HG02763 (cell line): ENCODE results near the gene EEF1AKMT1.
"Not testable (repeated sequence)": the region's sequence is repeated elsewhere in the genome, so short reads cannot be mapped to it uniquely, and the experiment has no call there.

Experiments used
- ATAC-seq: cut with Tn5 transposase; IDR thresholded peaks from one replicate; pipeline ENCODE4 v1.9.1; 2021; ENCODE audit warnings: mild to moderate bottlenecking, moderate library complexity; ENCODE audit not compliant: unreplicated experiment

The EEF1AKMT1 gene

DNA sequence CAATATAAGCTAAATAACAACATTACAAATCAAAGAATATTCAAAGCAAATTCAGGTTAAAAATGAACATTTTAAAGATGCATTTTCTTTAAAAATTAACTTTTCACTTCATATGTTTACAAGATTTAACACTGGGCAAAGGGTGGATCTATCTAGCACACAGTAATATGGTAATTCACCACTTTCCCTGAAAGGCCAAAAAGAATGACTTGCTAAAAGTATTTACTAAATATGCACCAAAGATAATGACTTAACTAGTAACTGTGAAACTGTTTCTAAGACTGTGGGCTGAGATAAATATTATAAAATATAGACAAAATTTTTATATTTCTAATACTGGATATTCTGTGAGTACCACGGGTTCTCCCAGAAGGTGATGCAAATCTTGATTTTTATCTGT, 4.5 kb upstream of the EEF1AKMT1 start:
- no peak for ATAC-seq

- no peak for ATAC-seq
These were observed 3.0 kb upstream of the EEF1AKMT1 start for GRCh38 chr13:20776751-20777150.

GRCh38 chr13:20775961-20776360, 2.2 kb upstream of the EEF1AKMT1 start:
- no peak for ATAC-seq

DNA sequence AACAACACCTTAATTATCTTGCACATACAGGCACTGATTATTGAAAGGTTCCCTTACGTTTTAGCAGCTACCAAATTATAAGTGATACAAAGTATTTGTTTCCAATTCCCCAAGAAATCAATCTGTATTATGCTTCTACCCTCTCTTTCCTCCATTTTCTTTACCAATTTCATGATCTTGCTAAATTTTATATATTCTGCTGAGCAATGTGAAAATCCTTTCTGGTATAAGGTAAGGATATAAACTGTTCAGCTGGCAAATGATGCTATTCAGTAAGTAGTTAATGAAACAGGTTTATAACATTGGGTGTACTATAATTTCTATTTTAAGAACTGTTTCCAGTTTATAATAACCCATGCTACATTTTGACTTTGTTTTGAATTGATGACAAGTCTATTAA, 985 bp upstream of the EEF1AKMT1 start:
- no peak for ATAC-seq

DNA sequence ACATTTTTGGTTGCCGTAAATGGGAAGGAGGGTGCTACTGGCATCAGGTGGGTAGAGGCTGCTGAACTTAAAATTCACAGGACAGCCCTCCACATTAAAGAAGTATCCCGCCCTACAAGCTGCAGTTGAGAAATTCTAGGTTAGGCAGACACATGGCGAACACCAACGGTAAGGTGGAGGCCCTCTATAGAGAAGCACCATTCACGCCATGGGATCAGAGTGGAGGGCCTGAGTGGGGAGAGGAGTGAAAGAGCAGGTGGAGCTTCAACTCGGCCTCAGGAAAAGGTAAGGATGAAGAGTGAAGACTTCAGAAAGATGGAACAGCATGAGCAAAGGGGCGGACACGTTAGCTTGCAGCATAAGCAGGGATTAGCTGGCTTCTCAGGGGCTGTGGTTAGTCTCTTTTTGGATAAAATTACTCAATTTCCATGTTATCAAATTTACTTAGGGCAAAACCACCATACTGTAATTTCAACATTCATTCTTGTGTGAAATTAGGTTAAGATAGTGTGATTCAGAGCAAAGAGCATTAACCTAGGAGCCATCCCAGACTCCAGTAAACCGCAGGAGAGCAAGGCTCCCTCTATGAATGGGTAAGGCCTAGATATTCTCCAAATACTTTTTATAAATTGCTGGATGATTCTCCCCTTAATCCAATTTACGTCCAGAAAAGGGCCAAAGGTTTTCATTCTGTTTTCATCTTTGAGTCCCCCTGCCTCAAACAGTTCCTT, 1.2 kb downstream of the EEF1AKMT1 start:
- ATAC-seq, result no peak

DNA sequence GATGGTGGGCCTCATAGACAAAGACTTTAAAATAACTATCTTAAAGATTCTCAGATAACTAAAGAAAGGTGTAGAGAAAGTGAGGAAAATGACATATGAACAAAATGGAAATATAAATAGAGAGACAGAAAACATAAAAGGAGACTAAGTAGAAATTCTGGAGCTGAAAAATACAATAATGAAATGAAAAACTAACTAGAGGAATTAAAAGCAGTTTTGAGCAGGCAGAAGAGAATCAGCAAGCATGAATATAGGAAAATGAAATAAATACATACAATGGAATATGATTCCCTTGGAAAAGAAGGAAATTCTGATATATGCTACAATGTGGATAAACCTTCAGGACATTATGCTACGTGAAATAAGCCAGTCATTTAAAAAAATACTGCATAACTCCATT, 3.9 kb downstream of the EEF1AKMT1 start:
- ATAC-seq, result no peak

DNA sequence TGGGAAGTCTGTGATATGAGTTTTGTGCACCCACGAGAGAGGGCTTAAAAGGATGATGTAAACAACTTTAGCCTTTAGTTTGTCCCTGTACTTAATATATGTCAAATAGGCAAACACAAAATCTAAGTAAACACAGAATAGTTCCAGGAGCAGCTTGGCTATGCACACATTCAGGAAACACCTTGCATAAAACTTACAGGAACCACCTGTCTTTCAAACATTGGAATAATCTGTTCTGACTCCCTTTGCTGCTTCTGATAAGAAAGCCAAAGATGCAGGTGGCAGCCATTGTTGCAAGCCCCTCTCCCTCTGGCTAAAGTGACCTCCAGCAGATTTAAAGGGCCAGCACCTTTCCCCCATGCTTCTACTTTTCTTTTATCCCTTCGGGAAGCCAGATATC, 4.7 kb downstream of the EEF1AKMT1 start:
- no peak for ATAC-seq

DNA sequence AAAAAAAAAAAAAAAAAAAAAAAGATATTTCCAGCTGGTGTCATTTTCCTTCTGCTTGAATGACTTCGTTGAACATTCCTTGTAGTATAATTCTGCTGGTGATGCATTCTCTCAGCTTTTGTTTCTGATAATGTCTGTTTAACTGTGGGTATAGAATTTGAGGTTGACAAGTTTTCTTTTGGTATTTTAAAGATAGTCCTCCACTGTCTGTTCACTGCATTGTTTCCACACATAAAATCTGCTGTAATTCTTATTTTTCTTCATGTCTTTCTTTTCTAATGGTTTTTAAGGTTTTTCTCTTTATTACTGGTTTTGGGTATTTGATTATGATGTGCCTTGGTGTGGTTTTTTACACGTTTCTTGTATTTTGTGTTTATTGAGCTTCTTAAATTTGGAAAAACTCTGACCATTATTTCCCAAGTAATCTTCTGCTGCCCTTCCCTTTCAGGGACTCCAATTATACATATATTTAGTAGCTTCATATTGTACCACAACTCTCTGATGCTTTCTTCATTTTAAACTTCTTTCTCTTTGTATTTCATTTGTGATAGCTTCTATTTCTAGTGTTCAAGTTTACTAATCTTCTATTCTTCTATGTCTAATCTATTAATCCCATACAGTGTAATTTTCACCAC, 6.3 kb downstream of the EEF1AKMT1 start:
- ATAC-seq, result no peak

DNA sequence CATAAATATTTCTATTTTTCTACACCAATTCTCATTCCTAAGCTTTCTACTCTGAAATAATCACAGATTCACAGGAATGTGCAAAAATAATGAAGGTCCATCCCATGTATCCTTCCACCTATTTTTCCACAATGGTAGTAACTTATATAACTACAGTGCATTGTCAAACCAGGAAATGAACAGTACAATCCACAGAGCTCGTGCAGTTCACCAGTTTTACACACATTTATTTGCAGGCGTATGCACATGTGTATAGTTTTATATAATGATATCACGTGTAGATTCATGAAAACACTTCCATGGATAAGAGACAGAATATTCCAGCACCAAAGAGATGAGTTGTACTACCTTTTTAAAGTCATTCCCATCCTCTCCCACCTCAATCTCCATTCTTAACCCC, 12.9 kb downstream of the EEF1AKMT1 start:
- ATAC-seq, result no peak

- no peak for ATAC-seq
These were observed 19.8 kb downstream of the EEF1AKMT1 start for GRCh38 chr13:20754009-20754408.

DNA sequence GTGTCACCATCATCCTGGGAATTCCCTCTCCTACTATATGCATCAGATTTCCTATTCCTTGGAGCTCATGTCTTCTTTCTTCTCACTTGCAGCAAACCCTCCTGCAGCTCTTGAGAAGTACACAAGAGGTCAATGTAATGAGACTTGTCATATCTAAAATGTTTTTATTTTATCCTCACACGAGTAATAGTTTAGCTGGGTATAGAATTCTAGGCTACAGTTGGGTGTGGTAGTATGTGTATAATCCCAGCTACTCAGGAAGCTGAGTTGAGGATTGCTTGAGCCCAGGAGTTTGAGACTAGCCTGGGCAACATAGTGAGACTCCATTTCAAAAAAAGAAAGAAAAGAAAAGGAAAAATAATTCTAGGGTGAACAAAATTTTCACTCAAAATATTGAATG, 24.4 kb downstream of the EEF1AKMT1 start:
- ATAC-seq, result no peak

GRCh38 chr13:20743830-20744404, 29.8 kb downstream of the EEF1AKMT1 start:
- ATAC-seq, result not testable (repeated sequence)

- no peak for ATAC-seq
These were observed 33.7 kb downstream of the EEF1AKMT1 start for GRCh38 chr13:20740021-20740420.

DNA sequence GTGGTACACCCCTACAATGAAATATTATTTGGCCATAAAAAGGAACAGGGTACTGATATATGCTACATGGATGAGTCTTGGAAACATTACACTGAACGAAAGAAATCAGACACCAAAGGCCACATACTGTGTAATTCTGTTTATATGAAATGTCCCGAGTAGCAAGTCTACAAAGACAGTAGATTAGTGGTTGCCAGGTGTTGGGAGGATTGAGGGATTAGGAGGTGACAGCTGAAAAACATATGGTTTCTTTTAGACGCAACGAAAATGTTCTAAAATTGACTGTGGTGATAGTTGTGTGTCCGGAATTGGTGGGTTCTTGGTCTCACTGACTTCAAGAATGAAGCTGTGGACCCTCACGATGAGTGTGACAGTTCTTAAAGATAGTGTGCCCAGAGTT, 35.1 kb downstream of the EEF1AKMT1 start:
- ATAC-seq, result no peak

GRCh38 chr13:20729633-20730585, 43.9 kb downstream of the EEF1AKMT1 start:
- no peak for ATAC-seq

DNA sequence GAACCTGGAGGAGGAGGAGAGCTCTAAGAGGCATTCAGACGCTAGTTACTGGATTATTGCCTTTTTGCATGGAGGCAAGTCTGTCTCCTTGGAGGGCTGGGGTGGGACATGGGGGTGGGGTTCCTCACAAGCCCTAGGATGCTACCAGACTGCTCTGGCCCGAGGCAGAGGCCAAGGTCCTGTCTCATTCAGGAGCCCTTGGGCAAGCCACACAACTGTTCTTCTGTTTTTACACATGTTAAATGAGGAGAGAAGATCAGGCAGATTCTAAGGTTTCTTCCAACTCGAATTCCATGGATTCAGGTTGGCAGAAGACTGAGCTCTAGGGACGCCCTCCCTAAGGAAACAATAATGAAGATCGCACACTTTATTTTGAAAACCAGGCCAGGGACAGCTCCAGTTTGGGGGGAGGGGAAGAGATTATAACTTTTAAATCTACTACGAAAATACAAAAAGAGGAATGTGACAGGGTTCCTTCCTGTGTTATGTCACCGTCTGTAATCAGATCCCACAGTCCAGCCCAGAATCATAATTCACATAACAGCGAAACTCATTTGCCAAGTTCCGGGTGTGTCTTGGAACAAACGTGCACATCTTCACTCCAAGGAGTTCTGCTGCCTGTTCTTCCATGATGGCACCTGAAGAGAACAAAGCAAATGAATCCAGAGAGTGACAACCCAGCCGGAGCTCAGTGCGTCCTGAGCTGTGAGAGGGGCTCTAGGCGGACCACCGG, 45.0 kb downstream of the EEF1AKMT1 start:
- ATAC-seq, result no peak

DNA sequence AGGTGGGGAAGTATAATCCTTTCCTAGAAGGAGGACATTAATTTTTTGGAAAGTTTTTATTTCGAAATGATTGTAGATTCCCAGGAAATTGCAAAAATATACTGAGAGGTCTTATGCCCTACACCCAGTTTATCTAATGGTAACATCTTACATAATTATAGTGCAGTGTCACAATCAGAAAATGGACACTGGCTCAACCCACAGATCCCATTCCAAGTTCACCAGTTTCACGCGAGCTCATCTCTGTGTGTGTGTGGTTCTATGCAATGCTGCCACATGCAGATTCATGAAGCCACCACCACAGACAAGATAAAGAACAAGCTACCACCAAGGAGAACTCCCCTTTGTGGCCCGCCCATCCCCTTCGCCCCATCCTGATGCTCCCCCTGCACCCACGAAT, 45.9 kb downstream of the EEF1AKMT1 start:
- ATAC-seq, result no peak

GRCh38 chr13:20721454-20722357, 52.1 kb downstream of the EEF1AKMT1 start:
- no peak for ATAC-seq

DNA sequence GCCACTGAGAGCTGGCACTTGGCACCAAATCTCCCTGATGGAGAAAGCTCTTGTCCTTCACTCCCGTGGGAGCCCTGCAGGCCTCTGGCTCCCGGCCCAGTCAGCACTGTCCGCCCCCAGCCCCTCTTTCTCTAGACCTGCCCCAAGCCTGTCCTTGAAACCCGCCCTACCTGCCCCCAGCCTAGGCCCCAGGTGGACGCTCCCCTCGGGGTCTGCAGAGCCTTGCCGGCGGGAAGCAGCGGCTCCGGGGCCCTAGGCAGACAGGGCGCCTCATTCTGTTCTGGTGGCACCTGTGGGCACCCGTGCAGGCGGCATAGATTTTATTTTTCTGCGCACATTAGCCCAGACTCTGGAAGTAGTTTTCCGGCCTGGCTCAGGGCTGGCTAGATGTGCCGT, 52.7 kb downstream of the EEF1AKMT1 start:
- no peak for ATAC-seq

GRCh38 chr13:20720499-20720898, 53.3 kb downstream of the EEF1AKMT1 start:
- ATAC-seq, result no peak
